ENCODE results near the gene AGR2. TPM values are rescaled to one million over a fixed set of nuclear protein-coding genes. Genes with fewer than 3 reads are reported as not detected.
A peak's percentile ranks its signal among the peaks of the same experiment; 100 is the strongest.

The AGR2 gene
- total and polyA plus RNA-seq, 2 experiments from 2014 or later, result 0.38 TPM; not detected in 1

DNA sequence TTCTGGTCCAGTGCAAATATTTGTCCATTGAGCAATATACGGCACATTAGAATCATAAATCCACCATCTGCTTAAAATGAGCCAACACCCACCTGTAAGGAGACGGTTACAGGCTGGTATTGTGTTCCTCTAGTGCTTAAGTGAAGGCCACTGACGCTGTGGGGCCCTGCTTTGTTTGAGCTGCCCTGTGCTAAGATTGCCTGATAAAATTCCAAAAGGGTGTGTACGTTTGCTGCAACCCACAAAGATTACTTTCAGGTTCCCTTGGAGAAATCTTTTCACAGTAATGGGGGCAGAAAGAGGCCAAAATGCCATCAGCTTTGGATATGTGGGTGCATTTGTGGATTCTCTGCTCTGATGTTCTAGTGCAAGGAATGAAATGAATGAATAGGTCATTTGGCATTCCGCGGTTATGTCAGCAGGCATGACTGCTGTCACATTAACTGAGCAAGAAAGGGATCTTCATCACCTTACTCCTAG is 42.6 kb upstream of the AGR2 start:
- H3K27me3 ChIP-seq, result no peaks in the 10 kb centered on the region
- H3K4me3 ChIP-seq, result no peak overlapping the region
- TF ChIP-seq, protein P1, sequence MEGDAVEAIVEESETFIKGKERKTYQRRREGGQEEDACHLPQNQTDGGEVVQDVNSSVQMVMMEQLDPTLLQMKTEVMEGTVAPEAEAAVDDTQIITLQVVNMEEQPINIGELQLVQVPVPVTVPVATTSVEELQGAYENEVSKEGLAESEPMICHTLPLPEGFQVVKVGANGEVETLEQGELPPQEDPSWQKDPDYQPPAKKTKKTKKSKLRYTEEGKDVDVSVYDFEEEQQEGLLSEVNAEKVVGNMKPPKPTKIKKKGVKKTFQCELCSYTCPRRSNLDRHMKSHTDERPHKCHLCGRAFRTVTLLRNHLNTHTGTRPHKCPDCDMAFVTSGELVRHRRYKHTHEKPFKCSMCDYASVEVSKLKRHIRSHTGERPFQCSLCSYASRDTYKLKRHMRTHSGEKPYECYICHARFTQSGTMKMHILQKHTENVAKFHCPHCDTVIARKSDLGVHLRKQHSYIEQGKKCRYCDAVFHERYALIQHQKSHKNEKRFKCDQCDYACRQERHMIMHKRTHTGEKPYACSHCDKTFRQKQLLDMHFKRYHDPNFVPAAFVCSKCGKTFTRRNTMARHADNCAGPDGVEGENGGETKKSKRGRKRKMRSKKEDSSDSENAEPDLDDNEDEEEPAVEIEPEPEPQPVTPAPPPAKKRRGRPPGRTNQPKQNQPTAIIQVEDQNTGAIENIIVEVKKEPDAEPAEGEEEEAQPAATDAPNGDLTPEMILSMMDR (IDR thresholded peaks at IDR 0.05; ENCODE audit: low read depth, low read length), result no peak
- H3K36me3 ChIP-seq, result no peaks in the 10 kb centered on the region
- H3K27ac ChIP-seq, result peak overlapping the region; percentile 40
- H3K4me1 ChIP-seq (ENCODE audit: low read depth), result peaks cover 20% of the 10 kb centered on the region
- peak; percentile 2 to 55 for DNase-seq (ENCODE audit: low read depth in 1 of 2, low spot score in 1 of 2)
- no peaks in the 10 kb centered on the region for H3K9me3 ChIP-seq (ENCODE audit: low read depth)

DNA sequence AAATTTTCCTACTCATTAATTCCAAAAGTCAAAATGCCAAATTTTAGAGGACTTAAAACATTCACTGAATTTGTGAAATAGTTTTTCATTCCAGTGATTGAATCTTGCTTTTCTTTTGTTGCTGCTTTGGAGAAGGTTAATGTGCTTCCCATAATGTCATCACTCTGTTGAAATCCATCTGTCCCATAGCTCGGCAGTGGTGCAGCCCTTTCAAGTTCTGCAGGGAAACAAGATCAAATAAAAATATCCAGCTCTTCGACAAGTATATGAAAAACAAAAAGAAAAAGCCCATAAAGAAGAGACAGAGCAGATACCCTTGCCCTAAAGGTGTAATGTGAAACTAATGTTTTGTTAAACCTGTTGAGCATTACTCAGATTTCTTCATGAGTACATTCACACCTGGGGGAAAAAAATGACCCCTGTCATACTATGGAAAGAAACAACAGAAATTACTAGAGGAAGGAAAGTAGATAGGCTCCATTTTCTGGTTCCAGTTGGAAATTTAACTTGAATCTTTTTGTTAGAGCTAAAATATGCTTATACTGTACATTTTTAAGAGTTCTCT is 41.9 kb upstream of the AGR2 start:
- TF ChIP-seq, protein P1 (IDR thresholded peaks at IDR 0.05; ENCODE audit: low read depth, low read length), result no peak
- no peaks in the 10 kb centered on the region for H3K9me3 ChIP-seq (ENCODE audit: low read depth)
- H3K27me3 ChIP-seq, result no peaks in the 10 kb centered on the region
- no peaks in the 10 kb centered on the region for H3K36me3 ChIP-seq
- no peak overlapping the region for H3K27ac ChIP-seq
- H3K4me3 ChIP-seq, result no peak overlapping the region
- peaks cover 20% of the 10 kb centered on the region for H3K4me1 ChIP-seq (ENCODE audit: low read depth)
- no peak for DNase-seq (ENCODE audit: low read depth in 1 of 2, low spot score in 1 of 2)

DNA sequence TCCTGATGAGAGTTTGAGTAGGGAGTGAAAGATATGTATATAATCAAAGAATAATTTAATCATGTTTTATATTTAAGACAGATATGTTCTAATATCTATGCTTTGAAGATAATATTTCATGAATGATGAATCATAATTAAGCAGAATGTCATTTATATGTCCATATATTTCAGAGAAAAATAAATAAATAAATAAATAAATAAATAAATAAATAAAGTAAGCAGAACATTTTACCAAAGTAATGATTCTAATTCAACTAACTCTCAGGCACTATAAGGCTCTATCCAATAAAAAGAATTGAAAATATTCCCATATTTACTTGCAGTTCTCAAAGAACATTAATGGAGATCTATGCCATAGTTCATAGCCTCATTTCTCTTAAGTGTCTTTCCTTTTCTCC is 40.9 kb upstream of the AGR2 start:
- Histone ChIP-seq H3K36me3 (no peaks in the 10 kb centered on the region), H3K4me1 (ENCODE audit: low read depth) (peaks cover 20% of the 10 kb centered on the region), H3K27me3 (no peaks in the 10 kb centered on the region), H3K27ac (no peak overlapping the region), H3K4me3 (no peak overlapping the region), H3K9me3 (ENCODE audit: low read depth) (no peaks in the 10 kb centered on the region)
- DNase-seq (ENCODE audit: low read depth in 1 of 2, low spot score in 1 of 2), result no peak
- TF ChIP-seq, protein P1 (IDR thresholded peaks at IDR 0.05; ENCODE audit: low read depth, low read length), result no peak

DNA sequence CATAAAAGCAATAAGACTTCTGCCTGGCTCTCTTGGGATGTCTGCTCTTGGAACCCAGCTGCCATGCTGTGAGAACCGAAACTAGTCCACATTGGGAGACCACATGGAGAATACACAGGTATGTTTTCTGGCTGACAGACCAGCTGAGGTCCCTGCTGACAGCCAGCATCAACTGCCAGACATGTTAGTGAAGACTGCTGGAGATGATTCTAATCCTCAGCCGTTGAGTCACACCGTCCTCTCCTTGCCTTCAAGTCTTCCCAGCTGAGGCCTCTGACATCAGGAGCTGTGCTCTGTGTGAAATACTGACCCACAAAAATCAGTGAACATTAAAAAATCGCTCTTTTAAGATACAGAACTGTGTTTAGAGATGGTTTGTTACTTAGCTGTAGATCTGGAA is 36.9 kb upstream of the AGR2 start:
- TF ChIP-seq, protein P1 (IDR thresholded peaks at IDR 0.05; ENCODE audit: low read depth, low read length), result no peak
- Histone ChIP-seq H3K4me1 (ENCODE audit: low read depth) (peaks cover 13% of the 10 kb centered on the region), H3K36me3 (no peaks in the 10 kb centered on the region), H3K27ac (no peak overlapping the region), H3K27me3 (no peaks in the 10 kb centered on the region), H3K9me3 (ENCODE audit: low read depth) (no peaks in the 10 kb centered on the region), H3K4me3 (no peak overlapping the region)
- no peak for DNase-seq (ENCODE audit: low read depth in 1 of 2, low spot score in 1 of 2)

DNA sequence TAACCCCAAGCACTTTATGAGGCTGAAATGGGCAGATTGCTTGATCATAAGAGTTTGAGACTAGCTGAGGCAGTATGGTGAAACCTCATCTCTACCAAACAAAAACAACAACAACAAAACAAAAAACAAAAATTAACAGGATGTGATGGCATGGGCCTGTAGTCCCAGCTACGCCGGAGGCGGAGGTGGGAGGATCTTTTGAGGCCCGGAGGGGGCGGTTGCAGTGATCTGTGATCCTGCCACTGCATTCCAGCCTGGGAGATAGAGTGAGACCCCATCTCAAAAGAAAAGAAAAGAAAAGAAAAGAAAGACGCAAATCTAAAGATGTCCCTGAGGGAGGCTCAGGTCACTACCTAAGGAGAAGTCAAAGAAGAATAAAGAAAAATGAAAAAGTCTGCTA is 35.3 kb upstream of the AGR2 start:
- Histone ChIP-seq H3K9me3 (ENCODE audit: low read depth) (no peaks in the 10 kb centered on the region), H3K27ac (no peak overlapping the region), H3K27me3 (no peaks in the 10 kb centered on the region), H3K4me1 (ENCODE audit: low read depth) (peaks cover 7% of the 10 kb centered on the region), H3K36me3 (no peaks in the 10 kb centered on the region), H3K4me3 (no peak overlapping the region)
- no peak for DNase-seq (ENCODE audit: low read depth in 1 of 2, low spot score in 1 of 2)
- TF ChIP-seq, protein P1 (IDR thresholded peaks at IDR 0.05; ENCODE audit: low read depth, low read length), result no peak
